NT2/D1 (cell line): Measurements from ENCODE around the gene FPR1.

Source experiments
- SUZ12 ChIP-seq: IDR thresholded peaks from 2 replicates; pipeline ENCODE4 v1.6.1; 2011; ENCODE audit not compliant: insufficient read length, insufficient read depth; ENCODE audit errors: extremely low read depth
- YY1 ChIP-seq: IDR thresholded peaks from 2 replicates; pipeline ENCODE4 v1.6.1; 2011; ENCODE audit not compliant: insufficient read length, insufficient read depth
- ZNF274 ChIP-seq: IDR thresholded peaks from 2 replicates; pipeline ENCODE4 v1.6.1; 2011; ENCODE audit warnings: mild to moderate bottlenecking, low read depth, low read length

DNA sequence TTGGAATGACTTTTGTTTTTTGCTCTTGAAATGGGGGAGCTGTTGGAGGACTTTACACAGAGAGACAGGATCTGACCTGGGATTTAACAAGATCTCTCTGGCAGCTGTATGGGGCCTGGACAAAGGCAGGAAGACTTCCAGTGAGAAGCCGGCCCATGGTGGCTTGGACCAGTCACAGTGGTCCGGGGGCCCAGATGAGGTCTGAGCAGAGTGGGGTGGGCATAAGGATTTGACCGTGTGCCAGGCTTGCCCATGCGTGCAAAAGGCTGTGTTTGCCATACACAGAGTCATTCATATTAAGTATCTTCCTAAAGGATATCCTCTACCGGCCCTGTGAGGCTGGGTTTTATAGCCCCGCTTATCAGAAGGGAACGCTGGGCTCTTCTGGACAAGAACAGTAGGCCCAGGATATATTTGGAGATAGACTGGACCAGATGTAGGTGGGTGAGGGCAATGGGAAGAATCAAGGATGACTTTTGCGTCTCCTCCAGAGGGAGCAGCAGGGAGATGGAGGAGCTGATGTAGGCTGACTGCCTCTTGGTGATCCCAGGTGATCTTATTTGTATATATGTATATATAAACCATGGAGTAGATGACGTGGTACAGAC, 54.4 kb downstream of the FPR1 start:
- TF ChIP-seq ZNF274: no peak
- no peak for TF ChIP-seq SUZ12
- TF ChIP-seq YY1: no peak
